BE2C (cell line): ENCODE measurements around the gene PGLYRP1.
A peak's percentile ranks its signal among the peaks of the same experiment; 100 is the strongest.

Experiments
- DNase-seq: peaks from one replicate; pipeline ENCODE4 v3.0.0-alpha.2; 2020
- H3K27me3 ChIP-seq: fragments of 250-450 bp; sonication (Bioruptor Pico); 2 replicates; pipeline ENCODE4 v1.5.1; 2020; ENCODE audit warnings: mild to moderate bottlenecking
- H3K36me3 ChIP-seq: fragments of 250-450 bp; sonication (Bioruptor Pico); 2 replicates; pipeline ENCODE4 v1.5.1; 2020; ENCODE audit warnings: mild to moderate bottlenecking
- H3K4me1 ChIP-seq: fragments of 250-450 bp; sonication (Bioruptor Pico); 2 replicates; pipeline ENCODE4 v1.5.1; 2020
- H3K4me3 ChIP-seq: 2 replicates; pipeline ENCODE4 v1.5.1; 2011; ENCODE audit warnings: low read depth, low read length
- H3K9me3 ChIP-seq: fragments of 250-450 bp; sonication (Bioruptor Pico); 2 replicates; pipeline ENCODE4 v1.5.1; 2020
- CTCF ChIP-seq: IDR thresholded peaks from 2 replicates; pipeline ENCODE4 v1.5.1; 2012; ENCODE audit warnings: mild to moderate bottlenecking, low read depth, low read length

Gene PGLYRP1

DNA sequence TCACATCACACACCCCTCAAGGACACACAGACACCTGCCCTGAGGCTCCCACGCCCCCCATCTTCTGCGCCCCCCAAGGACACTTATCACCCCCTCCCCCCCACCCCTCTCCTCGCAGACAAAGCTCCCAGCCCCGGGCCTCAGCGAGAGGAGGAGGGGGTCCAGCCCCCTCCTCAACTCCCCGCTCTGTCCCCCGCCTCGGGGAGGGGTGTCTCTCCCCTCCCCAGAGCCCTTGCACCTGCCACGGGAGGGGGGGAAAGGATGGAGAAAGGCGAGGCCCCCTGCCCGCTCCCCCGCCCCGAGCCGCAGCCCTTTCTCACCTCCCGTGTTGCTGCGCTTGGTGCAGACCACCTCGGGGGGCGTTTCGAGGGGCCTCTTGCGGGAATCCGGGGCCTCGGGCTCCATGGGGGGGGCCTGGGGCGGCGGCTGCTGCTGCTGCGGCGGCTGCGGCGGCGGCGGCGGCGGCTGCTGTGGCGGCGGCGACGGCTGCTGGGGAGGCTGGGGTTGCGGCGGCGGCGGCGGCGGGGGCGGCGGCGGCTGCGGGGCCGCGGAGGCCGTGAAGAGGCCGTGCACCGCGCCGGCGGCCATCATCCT, 49.8 kb downstream of the PGLYRP1 start:
- Histone ChIP-seq H3K9me3 (no peaks in the 10 kb centered on the region), H3K27me3 (0 out of 2 replicates have a peak, but pooled peaks cover 3% of the 10 kb centered on the region), H3K36me3 (no peaks in the 10 kb centered on the region), H3K4me3 (peak overlapping the region; percentile 50), H3K4me1 (peaks cover 4% of the 10 kb centered on the region)
- no peak for DNase-seq
- no peak for TF ChIP-seq CTCF

DNA sequence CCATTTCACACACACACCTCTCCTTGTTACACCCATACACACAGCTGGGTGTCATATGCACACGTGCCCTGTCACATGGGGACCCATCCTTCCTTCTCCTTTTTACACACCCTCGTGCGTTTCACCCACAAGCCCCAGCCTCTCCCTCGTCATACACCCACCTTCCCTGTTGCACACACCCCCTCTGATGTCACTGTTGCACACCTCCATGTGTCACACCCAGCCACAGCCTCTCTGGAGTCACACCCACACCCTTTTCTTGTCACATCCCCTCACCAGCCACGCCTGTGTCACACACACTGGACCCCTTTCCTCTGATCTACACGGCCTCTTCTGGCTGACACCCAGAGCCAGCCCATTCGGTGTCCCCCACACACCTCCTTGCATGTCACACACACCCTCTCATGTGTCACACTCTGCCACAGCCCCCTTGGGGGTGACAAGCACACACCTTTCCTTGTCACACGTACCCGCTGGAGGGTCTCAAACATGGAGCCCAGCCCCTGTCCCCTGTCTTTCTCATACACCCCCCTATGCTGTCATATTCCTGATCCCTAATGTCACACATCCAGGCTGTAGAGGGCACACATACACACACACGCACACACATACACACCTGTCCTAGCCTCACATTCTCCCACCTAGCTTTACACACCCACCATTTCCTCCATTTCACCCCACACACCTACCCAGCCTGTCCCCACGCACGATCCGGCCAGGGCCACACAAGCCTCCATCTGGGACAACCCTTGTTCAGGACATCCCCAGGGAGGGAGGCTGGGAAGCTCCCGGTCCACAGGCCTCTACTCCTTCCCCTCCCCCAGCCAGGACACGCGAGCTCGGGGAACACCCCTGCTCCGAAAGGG, 50.5 kb downstream of the PGLYRP1 start:
- H3K36me3 ChIP-seq: no peaks in the 10 kb centered on the region
- no peaks in the 10 kb centered on the region for H3K9me3 ChIP-seq
- H3K4me1 ChIP-seq: peaks cover 4% of the 10 kb centered on the region
- H3K4me3 ChIP-seq: peak overlapping the region; percentile 50
- no peak for DNase-seq
- no peak for TF ChIP-seq CTCF
- 0 out of 2 replicates have a peak, but pooled peaks cover 3% of the 10 kb centered on the region for H3K27me3 ChIP-seq

- H3K4me3 ChIP-seq: no peak overlapping the region
- H3K36me3 ChIP-seq: no peaks in the 10 kb centered on the region
- peaks cover 4% of the 10 kb centered on the region for H3K4me1 ChIP-seq
- H3K27me3 ChIP-seq: 0 out of 2 replicates have a peak, but pooled peaks cover 3% of the 10 kb centered on the region
- DNase-seq: no peak
- TF ChIP-seq CTCF: no peak
- no peaks in the 10 kb centered on the region for H3K9me3 ChIP-seq
These were observed 51.5 kb downstream of the PGLYRP1 start for GRCh38 chr19:45971260-45971902.

DNA sequence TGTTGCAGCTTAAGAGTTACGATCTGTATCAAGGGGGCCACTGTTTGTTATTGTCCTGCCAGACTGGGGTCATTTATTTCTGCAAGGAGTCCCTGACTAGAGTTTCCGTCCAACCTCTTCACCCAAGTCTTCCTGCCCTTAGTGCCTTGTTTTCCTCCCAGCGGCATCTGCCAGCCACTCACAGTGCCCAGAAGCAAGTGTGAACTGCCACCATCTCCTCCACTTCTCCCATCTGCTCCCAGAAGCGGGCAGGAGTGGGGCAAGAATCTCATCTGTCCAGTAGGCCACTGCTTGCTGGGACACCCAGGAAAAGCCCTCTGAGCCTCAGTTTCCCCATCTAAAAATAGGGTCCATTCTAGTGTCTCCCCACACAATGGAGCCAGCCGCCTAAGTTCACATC, 53.2 kb downstream of the PGLYRP1 start:
- no peaks in the 10 kb centered on the region for H3K36me3 ChIP-seq
- TF ChIP-seq CTCF: no peak

More for the DNA sequence above, 53.2 kb downstream of the PGLYRP1 start:
- DNase-seq: no peak
- Histone ChIP-seq H3K27me3 (0 out of 2 replicates have a peak, but pooled peaks cover 3% of the 10 kb centered on the region), H3K4me3 (no peak overlapping the region), H3K4me1 (peaks cover 4% of the 10 kb centered on the region), H3K9me3 (no peaks in the 10 kb centered on the region)
